GM13976 (cell line): ENCODE results near the gene NBPF20.
"Not testable (repeated sequence)": the region's sequence is repeated elsewhere in the genome, so short reads cannot be mapped to it uniquely, and the experiment has no call there.

Experiments
- DNase-seq: peaks from one replicate; pipeline ENCODE4 v3.0.0; 2012; ENCODE audit warnings: low spot score
- in situ Hi-C: fragments of 300-500 bp; cut with MboI; formaldehyde crosslinking; loops from one replicate; pipeline ENCODE4 v1.12.0; 2022; ENCODE audit warnings: low sequenced_read_pairs, mixed read lengths, inconsistent platforms; ENCODE audit not compliant: unreplicated experiment

Gene NBPF20

GRCh38 chr1:145442340-145442739, 16.9 kb upstream of the NBPF20 start:
- in situ Hi-C loops, DNase-seq: not testable (repeated sequence)

- DNase-seq, in situ Hi-C loops: not testable (repeated sequence)
Measured at GRCh38 chr1:145431363-145432256, 6.2 kb upstream of the NBPF20 start.

- DNase-seq, in situ Hi-C loops: not testable (repeated sequence)
Measured at GRCh38 chr1:145430830-145431229, 5.4 kb upstream of the NBPF20 start.

GRCh38 chr1:145429329-145429728, 3.9 kb upstream of the NBPF20 start:
- DNase-seq, in situ Hi-C loops: not testable (repeated sequence)

GRCh38 chr1:145424612-145425435, 579 bp downstream of the NBPF20 start:
- DNase-seq: peak; percentile 9
- in situ Hi-C loops: not testable (repeated sequence)

DNA sequence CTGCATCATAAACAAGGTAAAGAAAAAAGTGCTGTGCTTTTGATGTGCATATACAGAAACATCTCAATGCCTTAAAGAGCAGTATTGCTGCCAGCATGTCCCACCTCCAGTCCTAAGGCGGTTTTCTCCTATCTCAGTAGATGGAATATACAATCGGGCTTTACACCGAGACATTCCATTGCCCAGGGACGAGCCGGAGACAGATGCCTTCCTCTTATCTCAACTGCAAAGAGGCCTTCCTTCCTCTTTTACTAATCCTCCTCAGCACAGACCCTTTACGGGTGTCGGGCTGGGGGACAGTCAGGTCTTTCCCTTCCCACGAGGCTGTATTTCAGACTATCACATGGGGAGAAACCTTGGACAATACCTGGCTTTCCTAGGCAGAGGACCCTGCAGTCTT, 10.3 kb downstream of the NBPF20 start:
- in situ Hi-C loops, DNase-seq: not testable (repeated sequence)

DNA sequence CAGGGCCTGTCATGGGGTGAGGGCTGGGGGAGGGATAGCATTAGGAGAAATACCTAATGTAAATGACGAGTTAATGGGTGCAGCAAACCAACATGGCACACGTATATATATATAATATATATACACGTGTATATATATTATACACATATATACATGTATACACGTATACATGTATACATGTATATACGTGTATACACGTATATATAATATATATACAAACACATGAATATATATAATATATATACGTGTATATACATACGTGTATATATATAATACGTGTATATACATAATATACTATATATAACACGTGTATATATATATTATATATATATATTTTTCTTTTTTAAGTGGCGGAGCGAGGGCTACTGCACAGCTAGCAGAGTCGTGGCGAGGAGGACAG, 18.1 kb downstream of the NBPF20 start:
- DNase-seq, in situ Hi-C loops: not testable (repeated sequence)

DNA sequence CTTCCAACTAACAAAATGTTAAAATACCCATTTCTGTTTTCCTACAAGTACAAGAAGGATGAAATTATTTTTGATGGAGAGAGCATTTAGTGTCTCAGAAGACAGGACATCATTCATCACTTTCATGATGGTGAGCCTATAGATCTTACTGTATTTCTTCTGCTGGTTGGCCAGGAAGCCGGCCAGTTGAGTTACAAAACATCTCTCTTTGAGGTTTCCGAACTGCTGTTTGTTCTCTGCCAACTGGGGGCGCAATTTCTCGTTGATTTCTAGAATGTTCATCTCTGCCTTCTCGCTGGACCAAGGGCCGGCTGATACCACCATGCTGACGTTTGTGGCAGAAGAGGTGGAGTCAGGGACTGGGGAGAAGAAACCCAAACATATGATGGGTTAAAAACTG, 20.5 kb downstream of the NBPF20 start:
- in situ Hi-C loops, DNase-seq: not testable (repeated sequence)

DNA sequence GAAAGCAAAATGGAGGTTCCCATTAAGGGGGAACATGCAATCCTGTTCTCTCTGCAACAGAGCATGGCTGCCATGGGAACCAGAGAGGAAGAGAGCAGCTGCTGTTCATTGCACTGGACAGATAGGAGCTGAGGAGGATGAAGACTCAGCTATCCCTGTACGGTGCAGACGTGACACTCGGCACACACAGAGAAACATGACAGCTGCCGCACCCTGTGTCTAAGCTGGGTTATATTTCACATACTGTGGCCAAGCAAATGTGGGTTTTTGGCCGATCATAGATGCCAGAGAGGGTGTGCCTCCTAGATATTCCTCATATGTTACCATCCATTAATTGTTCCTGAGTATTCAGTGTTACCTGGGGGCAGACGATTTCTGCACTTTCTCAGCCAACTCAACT, 24.7 kb downstream of the NBPF20 start:
- in situ Hi-C loops, DNase-seq: not testable (repeated sequence)
